Sigmoid colon (tissue), 7 donors: Measurements from ENCODE around the gene HK1. TPM values are rescaled to one million over a fixed set of nuclear protein-coding genes. Genes with fewer than 3 reads are reported as not detected.
A peak's percentile ranks its signal among the peaks of the same experiment; 100 is the strongest.
"Not testable (repeated sequence)": the region's sequence is repeated elsewhere in the genome, so short reads cannot be mapped to it uniquely, and the experiment has no call there.

Source experiments
- DNase-seq: peaks from one replicate; pipeline ENCODE4 v3.0.0-alpha.2; 2019
- H3K27ac ChIP-seq, 4 donors: fragments of 200-600 bp; sonication (generic); one replicate each; pipeline ENCODE4 v1.5.1; 2016 to 2019; ENCODE audit warnings: mild to moderate bottlenecking in 1 of 4
- H3K27me3 ChIP-seq, 3 donors: fragments of 200-600 bp; sonication (generic); one replicate each; pipeline ENCODE4 v1.5.1; 2019; ENCODE audit warnings: mild to moderate bottlenecking in 1 of 3
- H3K36me3 ChIP-seq, 4 donors: fragments of 200-600 bp; sonication (generic); one replicate each; pipeline ENCODE4 v1.5.1; 2016 to 2019
- H3K4me1 ChIP-seq, 4 donors: fragments of 200-600 bp; sonication (generic); one replicate each; pipeline ENCODE4 v1.5.1; 2017 to 2019
- H3K4me3 ChIP-seq, 4 donors: fragments of 200-600 bp; sonication (generic); one replicate each; pipeline ENCODE4 v1.5.1; 2017 to 2019; ENCODE audit warnings: mild to moderate bottlenecking in 2 of 4, moderate library complexity in 1 of 4
- H3K9me3 ChIP-seq, 4 donors: fragments of 200-600 bp in 3 of 4; sonication (generic) in 3 of 4; one replicate each; pipeline versions ENCODE4 v1.5.1 to v1.6.1; 2013 to 2019
- CTCF ChIP-seq, 4 experiments: fragments of 450-650 bp in 3 of 4; fragments of 200-600 bp in 1 of 4; IDR thresholded peaks; one replicate each; pipeline ENCODE4 v1.5.1; 2016 to 2019; ENCODE audit warnings: antibody characterized with exemption in 4 of 4, mild to moderate bottlenecking in 3 of 4, moderate library complexity in 2 of 4
- EP300 ChIP-seq, 4 donors: sonication (generic); formaldehyde crosslinking; IDR thresholded peaks; one replicate each; pipeline ENCODE4 v1.6.1; 2017; ENCODE audit warnings: antibody characterized with exemption in 4 of 4
- POLR2A ChIP-seq, 2 donors: fragments of 450-650 bp; IDR thresholded peaks; one replicate each; pipeline ENCODE4 v1.6.1; 2016; ENCODE audit warnings: antibody characterized with exemption in 2 of 2, mild to moderate bottlenecking in 2 of 2, moderate library complexity in 2 of 2
- POLR2AphosphoS5 ChIP-seq, 4 donors: sonication (generic); formaldehyde crosslinking; IDR thresholded peaks; one replicate each; pipeline ENCODE4 v1.6.1; 2017; ENCODE audit warnings: antibody characterized with exemption in 4 of 4
- WGBS, 2 donors: extraction: QIAGEN DNeasy Blood & Tissue Kit; methylation state at CpG; one replicate each; pipeline ENCODE4 v1.1.7; 2013; 5-methylcytosine and 5-hydroxymethylcytosine counted together
- intact Hi-C: fragments of 100-400 bp; cut with DNase I; formaldehyde crosslinking; loops from one replicate; pipeline ENCODE4 v1.15.1; 2023
- polyA plus RNA-seq, 3 donors: library from polyadenylated mRNA; stranded (reverse); fragments of 200-250 nt; gene quantifications; one replicate each; pipeline ENCODE4 v1.2.3, GENCODE V29; 2013
- total RNA-seq, 4 donors: library from RNA; depleted of rRNA; stranded (reverse); fragments of >200 nt; gene quantifications; one replicate each; pipeline ENCODE4 v1.1.0, GENCODE V29; 2016
- donor health status: healthy with polysubstance abuse.
- donor health status: Bipolar disorder and iron deficiency.
- donor health status: healthy.

Gene HK1
- total and polyA plus RNA-seq, 7 donors: 23.4 to 74.9 (median 65.8) TPM

GRCh38 chr10:69320521-69320920 is 42.2 kb downstream of the HK1 start:
- Histone ChIP-seq H3K4me3 (peak overlapping the region in 1 of 4 donors; percentile 94), H3K27me3 (no peaks in the 10 kb centered on the region), H3K9me3 (no peaks in the 10 kb centered on the region), H3K4me1 (peaks cover 0 to 55% (median 44%) of the 10 kb centered on the region in 4 donors), H3K36me3 (no peaks in the 10 kb centered on the region), H3K27ac (peak overlapping the region; percentile 87 to 94 (median 91))
- no peak for DNase-seq
- intact Hi-C loops: loop anchor here (10.0 kb wide), 1 partner anchor 184 kb away; no protein-coding TSS in a partner anchor
- TF ChIP-seq EP300 (IDR thresholded peaks at IDR 0.05) (no peak), POLR2A (IDR thresholded peaks at IDR 0.05) (no peak), CTCF (IDR thresholded peaks at IDR 0.05) (no peak), POLR2AphosphoS5 (IDR thresholded peaks at IDR 0.05) (no peak)
- 83 to 88% methylated on average over 3 of the region's 3 CpGs for WGBS, 2 donors

- Histone ChIP-seq H3K9me3 (no peaks in the 10 kb centered on the region), H3K4me1 (peaks cover 0 to 62% (median 50%) of the 10 kb centered on the region in 4 donors), H3K27ac (peak overlapping the region in 2 of 4 donors; percentile 87 to 91), H3K36me3 (no peaks in the 10 kb centered on the region), H3K4me3 (no peak overlapping the region), H3K27me3 (no peaks in the 10 kb centered on the region)
- no peak for DNase-seq
- TF ChIP-seq POLR2AphosphoS5 (IDR thresholded peaks at IDR 0.05): no peak
- no peak for TF ChIP-seq POLR2A (IDR thresholded peaks at IDR 0.05)
- intact Hi-C loops: loop anchor here (10.0 kb wide), 1 partner anchor 184 kb away; no protein-coding TSS in a partner anchor
- 90 to 91% methylated on average over 10 of the region's 10 CpGs for WGBS, 2 donors
Observed at GRCh38 chr10:69321039-69321715, 42.9 kb downstream of the HK1 start.

- peak overlapping the region in 2 of 4 donors; percentile 16 to 20 for H3K27ac ChIP-seq
- TF ChIP-seq POLR2A (IDR thresholded peaks at IDR 0.05) (no peak), POLR2AphosphoS5 (IDR thresholded peaks at IDR 0.05) (no peak), CTCF (IDR thresholded peaks at IDR 0.05) (no peak), EP300 (IDR thresholded peaks at IDR 0.05) (no peak)
- no peak for DNase-seq
- no peaks in the 10 kb centered on the region for H3K9me3 ChIP-seq
- H3K4me1 ChIP-seq: peaks cover 0 to 68% (median 57%) of the 10 kb centered on the region in 4 donors
- no peak overlapping the region for H3K4me3 ChIP-seq
- 85 to 87% methylated on average over 5 of the region's 5 CpGs for WGBS, 2 donors
- no peaks in the 10 kb centered on the region for H3K36me3 ChIP-seq
- H3K27me3 ChIP-seq: no peaks in the 10 kb centered on the region
- intact Hi-C loops: loop anchor here (10.0 kb wide), 1 partner anchor 183 kb away; no protein-coding TSS in a partner anchor
Observed at GRCh38 chr10:69321865-69322264, 43.6 kb downstream of the HK1 start.

- H3K27me3 ChIP-seq, H3K4me3 ChIP-seq, H3K9me3 ChIP-seq, H3K36me3 ChIP-seq, DNase-seq: not testable (repeated sequence)
- intact Hi-C loops: loop anchor here (10.0 kb wide), 1 partner anchor 182 kb away; no protein-coding TSS in a partner anchor
- H3K4me1 ChIP-seq: peaks cover 0 to 72% (median 62%) of the 10 kb centered on the region in 4 donors
- 91 to 96% methylated on average over 6 to 7 of the region's 7 CpGs for WGBS, 2 donors
- H3K27ac ChIP-seq: peak overlapping the region in 1 of 4 donors; percentile 20
Observed at GRCh38 chr10:69322346-69322745, 44.0 kb downstream of the HK1 start.

- Histone ChIP-seq H3K4me3 (no peak overlapping the region), H3K36me3 (no peaks in the 10 kb centered on the region), H3K4me1 (peaks cover 0 to 78% (median 69%) of the 10 kb centered on the region in 4 donors), H3K27ac (peak overlapping the region in 3 of 4 donors; percentile 32 to 52 (median 33)), H3K27me3 (no peaks in the 10 kb centered on the region), H3K9me3 (no peaks in the 10 kb centered on the region)
- intact Hi-C loops: loop anchor here (10.0 kb wide), 1 partner anchor 181 kb away; no protein-coding TSS in a partner anchor
- TF ChIP-seq POLR2AphosphoS5 (IDR thresholded peaks at IDR 0.05) (no peak), POLR2A (IDR thresholded peaks at IDR 0.05) (no peak), CTCF (IDR thresholded peaks at IDR 0.05) (no peak), EP300 (IDR thresholded peaks at IDR 0.05) (no peak)
- no peak for DNase-seq
- WGBS, 2 donors: 90 to 95% methylated on average over 2 of the region's 2 CpGs
Observed at GRCh38 chr10:69323622-69324021, 45.3 kb downstream of the HK1 start.
